ENCODE measurements around the gene RUFY2. TPM values are rescaled to one million over a fixed set of nuclear protein-coding genes. Genes with fewer than 3 reads are reported as not detected.

RUFY2 gene
- total RNA-seq, 1 experiment from 2014 or later: 16.3 TPM

Other genes starting within 250 kb of the RUFY2 start
- 0.13 TPM in 1 of 2 replicates, not detected in the other for gene ATOH7, start 175.2 kb downstream of the RUFY2 start, total RNA-seq (2014; rRNA removed; shearing (Covaris generic))
- 98.8 and 114 TPM in 2 replicates for gene HNRNPH3, start 75.2 kb downstream of the RUFY2 start, total RNA-seq (2014; rRNA removed; shearing (Covaris generic))
- gene PBLD, start 74.3 kb downstream of the RUFY2 start, total RNA-seq (2014; rRNA removed; shearing (Covaris generic)): 0.36 and 0.89 TPM in 2 replicates
- 38.3 and 45.5 TPM in 2 replicates for gene DNA2, start 64.7 kb upstream of the RUFY2 start, total RNA-seq (2014; rRNA removed; shearing (Covaris generic))
- 7.5 and 9.6 TPM in 2 replicates for gene SLC25A16, start 120.2 kb upstream of the RUFY2 start, total RNA-seq (2014; rRNA removed; shearing (Covaris generic))
- 12.8 and 13.0 TPM in 2 replicates for gene TET1, start 153.1 kb upstream of the RUFY2 start, total RNA-seq (2014; rRNA removed; shearing (Covaris generic))